ENCODE measurements around the gene AP1G1. TPM values are rescaled to one million over a fixed set of nuclear protein-coding genes. Genes with fewer than 3 reads are reported as not detected.

AP1G1 gene
- total RNA-seq, 1 donor from 2014 or later = 116 TPM

GRCh38 chr16:71708696-71709095 is 99.9 kb downstream of the AP1G1 start:
- peaks cover 23% of the 10 kb centered on the region for H3K4me1 ChIP-seq
- no peaks in the 10 kb centered on the region for H3K9me3 ChIP-seq
- intact Hi-C loops (cut with DNase I) = no loop called here
- no peaks in the 10 kb centered on the region for H3K36me3 ChIP-seq
- H3K27ac ChIP-seq = no peak overlapping the region
- no peak overlapping the region for H3K4me3 ChIP-seq
- TF ChIP-seq POLR2A (IDR thresholded peaks at IDR 0.05) (no peak), POLR2AphosphoS5 (IDR thresholded peaks at IDR 0.05; ENCODE audit: insufficient read depth in 1 of 2, low read depth in 1 of 2) (no peak), CTCF (IDR thresholded peaks at IDR 0.05) (no peak)
- H3K27me3 ChIP-seq = no peaks in the 10 kb centered on the region
- DNase-seq (ENCODE audit: extremely low spot score in 2 of 2) = no peak

GRCh38 chr16:71707199-71707598 is 101.4 kb downstream of the AP1G1 start:
- DNase-seq (ENCODE audit: extremely low spot score in 2 of 2) = no peak
- intact Hi-C loops (cut with DNase I) = no loop called here
- Histone ChIP-seq H3K27ac (no peak overlapping the region), H3K9me3 (no peaks in the 10 kb centered on the region), H3K4me3 (no peak overlapping the region), H3K36me3 (no peaks in the 10 kb centered on the region), H3K4me1 (peaks cover 23% of the 10 kb centered on the region), H3K27me3 (no peaks in the 10 kb centered on the region)
- TF ChIP-seq CTCF (IDR thresholded peaks at IDR 0.05) = no peak
- TF ChIP-seq POLR2AphosphoS5 (IDR thresholded peaks at IDR 0.05; ENCODE audit: insufficient read depth in 1 of 2, low read depth in 1 of 2) = no peak
- TF ChIP-seq POLR2A (IDR thresholded peaks at IDR 0.05) = no peak

GRCh38 chr16:71706046-71706445 is 102.6 kb downstream of the AP1G1 start:
- TF ChIP-seq POLR2AphosphoS5 (IDR thresholded peaks at IDR 0.05; ENCODE audit: insufficient read depth in 1 of 2, low read depth in 1 of 2) (no peak), CTCF (IDR thresholded peaks at IDR 0.05) (no peak), POLR2A (IDR thresholded peaks at IDR 0.05) (no peak)
- intact Hi-C loops (cut with DNase I) = no loop called here

GRCh38 chr16:71703333-71703732 is 105.3 kb downstream of the AP1G1 start:
- no peaks in the 10 kb centered on the region for H3K27me3 ChIP-seq
- intact Hi-C loops (cut with DNase I) = no loop called here
- TF ChIP-seq CTCF (IDR thresholded peaks at IDR 0.05) (no peak), POLR2A (IDR thresholded peaks at IDR 0.05) (no peak), POLR2AphosphoS5 (IDR thresholded peaks at IDR 0.05; ENCODE audit: insufficient read depth in 1 of 2, low read depth in 1 of 2) (no peak)
- no peak overlapping the region for H3K27ac ChIP-seq
- no peak for DNase-seq (ENCODE audit: extremely low spot score in 2 of 2)
- no peaks in the 10 kb centered on the region for H3K9me3 ChIP-seq
- H3K4me3 ChIP-seq = no peak overlapping the region
- H3K36me3 ChIP-seq = peaks cover 0 to 4% of the 10 kb centered on the region in 2 donors
- H3K4me1 ChIP-seq = peaks cover 9% of the 10 kb centered on the region

More at GRCh38 chr16:71706046-71706445, 102.6 kb downstream of the AP1G1 start:
- DNase-seq (ENCODE audit: extremely low spot score in 2 of 2) = no peak
- H3K27ac ChIP-seq = no peak overlapping the region
- H3K27me3 ChIP-seq = no peaks in the 10 kb centered on the region
- no peaks in the 10 kb centered on the region for H3K36me3 ChIP-seq
- peaks cover 23% of the 10 kb centered on the region for H3K4me1 ChIP-seq
- H3K9me3 ChIP-seq = no peaks in the 10 kb centered on the region
- no peak overlapping the region for H3K4me3 ChIP-seq

- Histone ChIP-seq H3K27ac (no peak overlapping the region), H3K9me3 (no peaks in the 10 kb centered on the region), H3K4me1 (no peaks in the 10 kb centered on the region), H3K27me3 (no peaks in the 10 kb centered on the region), H3K36me3 (peaks cover 0 to 4% of the 10 kb centered on the region in 2 donors), H3K4me3 (no peak overlapping the region)
- no peak for DNase-seq (ENCODE audit: extremely low spot score in 2 of 2)
- intact Hi-C loops (cut with DNase I) = no loop called here
- no peak for TF ChIP-seq CTCF (IDR thresholded peaks at IDR 0.05)
- no peak for TF ChIP-seq POLR2A (IDR thresholded peaks at IDR 0.05)
- no peak for TF ChIP-seq POLR2AphosphoS5 (IDR thresholded peaks at IDR 0.05; ENCODE audit: insufficient read depth in 1 of 2, low read depth in 1 of 2)
These were observed 107.8 kb downstream of the AP1G1 start for GRCh38 chr16:71700831-71701230.
